HG03064 (cell line): ENCODE results near the gene DLG1.

Experiments
- ATAC-seq: cut with Tn5 transposase; IDR thresholded peaks from one replicate; pipeline ENCODE4 v1.9.1; 2021; ENCODE audit warnings: low read depth; ENCODE audit not compliant: unreplicated experiment

Gene DLG1

GRCh38 chr3:197298341-197298944 is at the start of gene DLG1:
Gene DLG1 (minus strand): TSS chr3:197298612. CDS start chr3:197297204, 1,408 bp downstream.
- ATAC-seq, result peak; percentile 49

- no peak for ATAC-seq
Measured at GRCh38 chr3:197348014-197348413, 49.6 kb upstream of the DLG1 start.

GRCh38 chr3:197345390-197345789 is 47.0 kb upstream of the DLG1 start:
- ATAC-seq, result no peak

GRCh38 chr3:197344582-197345318 is 46.3 kb upstream of the DLG1 start:
- ATAC-seq, result no peak

GRCh38 chr3:197343656-197344408 is 45.4 kb upstream of the DLG1 start:
- no peak for ATAC-seq

- no peak for ATAC-seq
Measured at GRCh38 chr3:197343111-197343510, 44.7 kb upstream of the DLG1 start.

GRCh38 chr3:197340521-197340871 is 42.1 kb upstream of the DLG1 start:
- no peak for ATAC-seq

- no peak for ATAC-seq
Measured at GRCh38 chr3:197339841-197340520, 41.6 kb upstream of the DLG1 start.

GRCh38 chr3:197338586-197338985 is 40.2 kb upstream of the DLG1 start:
- ATAC-seq, result no peak

GRCh38 chr3:197337656-197338055 is 39.2 kb upstream of the DLG1 start:
- ATAC-seq, result no peak

GRCh38 chr3:197337214-197337613 is 38.8 kb upstream of the DLG1 start:
- ATAC-seq, result no peak

GRCh38 chr3:197336348-197336747 is 37.9 kb upstream of the DLG1 start:
- ATAC-seq, result no peak

- no peak for ATAC-seq
Measured at GRCh38 chr3:197335428-197336132, 37.2 kb upstream of the DLG1 start.

- no peak for ATAC-seq
Measured at GRCh38 chr3:197333901-197334639, 35.7 kb upstream of the DLG1 start.

- no peak for ATAC-seq
Measured at GRCh38 chr3:197331131-197331530, 32.7 kb upstream of the DLG1 start.

- no peak for ATAC-seq
Measured at GRCh38 chr3:197329382-197329781, 31.0 kb upstream of the DLG1 start.

- ATAC-seq, result no peak
Measured at GRCh38 chr3:197328198-197328597, 29.8 kb upstream of the DLG1 start.

- no peak for ATAC-seq
Measured at GRCh38 chr3:197327701-197328100, 29.3 kb upstream of the DLG1 start.

GRCh38 chr3:197325773-197326172 is 27.4 kb upstream of the DLG1 start:
- no peak for ATAC-seq

GRCh38 chr3:197322149-197322548 is 23.7 kb upstream of the DLG1 start:
- ATAC-seq, result no peak
